NCI-H1092 treated with DMSO at 0.1 percent for 48 hours (cell line): ENCODE data around the gene GPR25.

Experiments used
- DNase-seq: peaks from one replicate; lab custom pipeline; 2025; lab: John Stamatoyannopoulos, UW

GPR25 gene

GRCh38 chr1:200912737-200913407 is 40.1 kb downstream of the GPR25 start:
- DNase-seq: no peak

GRCh38 chr1:200916152-200916551 is 43.4 kb downstream of the GPR25 start:
- DNase-seq: no peak

GRCh38 chr1:200916681-200917080 is 43.9 kb downstream of the GPR25 start:
- no peak for DNase-seq

- peak; percentile 9 for DNase-seq
These were observed 44.6 kb downstream of the GPR25 start for GRCh38 chr1:200917291-200917817.

- DNase-seq: no peak
These were observed 45.2 kb downstream of the GPR25 start for GRCh38 chr1:200918006-200918405.

GRCh38 chr1:200919386-200919785 is 46.6 kb downstream of the GPR25 start:
- no peak for DNase-seq

GRCh38 chr1:200921571-200922110 is 48.9 kb downstream of the GPR25 start:
- DNase-seq: no peak

GRCh38 chr1:200922406-200922805 is 49.6 kb downstream of the GPR25 start:
- DNase-seq: no peak

GRCh38 chr1:200923601-200924000 is 50.8 kb downstream of the GPR25 start:
- DNase-seq: no peak
